ENCODE measurements around the gene COL28A1.
"Not testable (repeated sequence)": the region's sequence is repeated elsewhere in the genome, so short reads cannot be mapped to it uniquely, and the experiment has no call there.

The COL28A1 gene

GRCh38 chr7:7535691-7536090, at the start of gene COL28A1:
Gene COL28A1, minus strand, starts transcription at chr7:7535873. Its CDS starts 2,998 bp downstream, at chr7:7532875.
- no peak for DNase-seq

DNA sequence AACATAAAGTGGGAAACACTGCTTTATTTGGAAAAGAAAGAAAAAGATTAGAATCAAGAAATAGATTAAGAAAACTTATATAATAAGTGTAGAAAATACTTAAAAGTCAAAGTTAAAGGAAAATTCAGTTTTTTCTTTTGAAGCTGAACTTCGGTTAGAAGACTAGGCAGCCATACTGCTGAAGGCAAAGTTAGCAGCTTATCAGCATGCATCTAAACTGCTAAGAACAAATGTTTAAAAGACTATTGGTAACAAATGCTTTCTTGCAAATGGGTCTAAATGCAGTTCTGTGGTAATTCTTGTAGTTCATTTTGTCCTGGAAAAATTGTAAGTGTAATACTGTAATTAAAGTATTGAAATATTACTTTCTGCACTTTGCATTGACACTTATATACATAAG, 49.0 kb upstream of the COL28A1 start:
- DNase-seq, result no peak

GRCh38 chr7:7583731-7584130, 48.1 kb upstream of the COL28A1 start:
- DNase-seq, result no peak

GRCh38 chr7:7582596-7582995, 46.9 kb upstream of the COL28A1 start:
- no peak for DNase-seq

GRCh38 chr7:7581531-7582179, 46.0 kb upstream of the COL28A1 start:
- DNase-seq, result no peak

GRCh38 chr7:7579638-7580037, 44.0 kb upstream of the COL28A1 start:
- DNase-seq, result no peak

DNA sequence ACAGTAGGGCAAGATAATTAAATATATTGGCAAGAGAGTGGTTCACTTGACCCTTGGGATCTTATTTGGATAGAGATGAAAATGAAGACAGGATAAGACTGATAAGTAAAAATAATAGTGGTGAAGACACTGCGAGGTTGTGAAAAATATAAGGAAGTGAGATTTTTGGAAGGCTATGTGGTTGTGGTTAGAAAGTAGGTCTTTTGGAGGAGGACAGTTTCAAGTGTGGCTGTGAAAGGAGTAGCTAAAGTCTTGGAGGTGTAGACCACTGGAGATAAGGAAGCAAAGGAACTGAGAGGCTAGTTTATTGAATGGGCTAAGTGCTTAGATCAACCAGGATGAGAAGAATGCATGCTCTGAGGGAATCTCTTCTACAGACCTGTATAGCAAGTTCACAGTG, 42.2 kb upstream of the COL28A1 start:
- DNase-seq, result no peak

DNA sequence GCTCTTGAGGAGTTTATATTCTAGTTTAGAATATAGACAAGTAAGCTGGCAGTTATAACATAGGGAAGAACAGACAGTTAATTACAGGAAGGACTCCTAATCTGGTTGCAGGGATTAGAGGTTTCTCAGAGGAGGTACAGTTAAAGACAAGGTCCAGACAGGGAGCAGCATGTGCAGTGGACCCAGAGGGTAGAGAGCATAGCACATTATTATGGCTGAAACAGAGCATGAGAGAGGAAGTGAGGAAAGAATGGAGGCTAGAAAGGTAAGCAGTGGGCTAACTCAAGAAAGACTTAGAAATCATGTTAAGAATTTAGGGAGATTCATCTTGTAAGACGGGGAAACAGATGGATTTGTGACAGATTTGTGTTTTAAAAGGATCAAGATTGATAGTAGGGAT, 40.7 kb upstream of the COL28A1 start:
- DNase-seq, result no peak

DNA sequence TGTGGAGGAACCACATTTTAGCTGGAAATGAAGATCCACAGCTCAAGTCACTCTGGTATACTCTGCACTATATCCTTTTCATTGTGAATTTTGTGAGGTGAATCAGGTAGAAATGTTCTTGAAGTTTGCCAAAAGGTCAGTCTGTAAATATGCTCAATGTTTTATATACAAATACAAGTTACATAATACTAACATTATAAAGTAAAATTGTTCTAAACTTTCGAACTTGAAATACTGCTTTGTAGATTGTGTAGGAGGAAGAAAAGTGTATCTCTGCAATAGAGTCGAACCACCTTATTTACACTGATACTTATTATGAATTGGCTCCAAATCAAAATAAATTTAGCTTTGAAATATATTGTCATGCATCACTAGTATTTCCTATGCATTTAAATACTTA, 38.0 kb upstream of the COL28A1 start:
- no peak for DNase-seq

DNA sequence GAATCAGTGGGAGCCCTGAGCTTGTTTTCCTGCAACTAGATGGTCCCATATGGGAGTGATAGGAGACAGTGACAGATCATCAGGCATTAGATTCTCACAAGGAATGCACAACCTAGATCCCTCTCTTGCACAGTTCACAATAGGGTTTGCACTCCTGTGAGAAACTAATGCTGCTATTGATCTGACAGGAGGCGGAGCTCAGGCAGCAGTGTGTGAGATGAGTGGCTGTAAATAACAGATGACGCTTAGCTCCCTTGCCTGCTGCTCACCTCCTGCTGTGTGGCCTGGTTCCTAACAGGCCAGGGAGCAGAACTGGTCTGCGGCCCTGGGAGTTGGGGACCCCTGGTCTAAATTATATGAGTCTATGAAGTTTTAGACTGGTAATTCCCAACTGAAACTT, 34.9 kb upstream of the COL28A1 start:
- no peak for DNase-seq

- DNase-seq, result no peak
These were observed 33.9 kb upstream of the COL28A1 start for GRCh38 chr7:7569615-7570014.

GRCh38 chr7:7569081-7569527, 33.4 kb upstream of the COL28A1 start:
- no peak for DNase-seq

DNA sequence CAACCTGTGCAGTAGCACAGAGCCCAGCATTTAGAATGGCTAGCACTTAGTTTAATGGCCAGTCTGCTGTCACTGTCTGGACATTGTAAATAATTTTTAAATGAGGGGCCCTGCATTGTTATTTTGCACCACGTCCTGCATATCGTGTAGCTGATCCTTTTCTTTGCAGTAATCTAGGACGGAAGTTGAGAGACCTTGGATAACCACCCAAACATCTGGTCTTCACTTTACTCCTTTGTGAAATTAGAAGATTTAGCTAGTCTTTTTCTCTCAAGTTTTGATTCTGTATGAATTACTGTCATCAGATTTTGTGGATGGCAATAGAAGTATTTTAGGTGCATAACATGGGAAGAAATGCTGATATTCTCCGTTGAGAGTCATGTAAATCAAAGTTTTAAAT, 32.9 kb upstream of the COL28A1 start:
- no peak for DNase-seq

GRCh38 chr7:7567898-7568531, 32.3 kb upstream of the COL28A1 start:
- no peak for DNase-seq

- DNase-seq, result peak; percentile 63
These were observed 31.3 kb upstream of the COL28A1 start, which contains the start of gene MIOS for GRCh38 chr7:7566651-7567611. Gene MIOS, plus strand, starts transcription at chr7:7566884. Its CDS starts 5,592 bp downstream, at chr7:7572476.

DNA sequence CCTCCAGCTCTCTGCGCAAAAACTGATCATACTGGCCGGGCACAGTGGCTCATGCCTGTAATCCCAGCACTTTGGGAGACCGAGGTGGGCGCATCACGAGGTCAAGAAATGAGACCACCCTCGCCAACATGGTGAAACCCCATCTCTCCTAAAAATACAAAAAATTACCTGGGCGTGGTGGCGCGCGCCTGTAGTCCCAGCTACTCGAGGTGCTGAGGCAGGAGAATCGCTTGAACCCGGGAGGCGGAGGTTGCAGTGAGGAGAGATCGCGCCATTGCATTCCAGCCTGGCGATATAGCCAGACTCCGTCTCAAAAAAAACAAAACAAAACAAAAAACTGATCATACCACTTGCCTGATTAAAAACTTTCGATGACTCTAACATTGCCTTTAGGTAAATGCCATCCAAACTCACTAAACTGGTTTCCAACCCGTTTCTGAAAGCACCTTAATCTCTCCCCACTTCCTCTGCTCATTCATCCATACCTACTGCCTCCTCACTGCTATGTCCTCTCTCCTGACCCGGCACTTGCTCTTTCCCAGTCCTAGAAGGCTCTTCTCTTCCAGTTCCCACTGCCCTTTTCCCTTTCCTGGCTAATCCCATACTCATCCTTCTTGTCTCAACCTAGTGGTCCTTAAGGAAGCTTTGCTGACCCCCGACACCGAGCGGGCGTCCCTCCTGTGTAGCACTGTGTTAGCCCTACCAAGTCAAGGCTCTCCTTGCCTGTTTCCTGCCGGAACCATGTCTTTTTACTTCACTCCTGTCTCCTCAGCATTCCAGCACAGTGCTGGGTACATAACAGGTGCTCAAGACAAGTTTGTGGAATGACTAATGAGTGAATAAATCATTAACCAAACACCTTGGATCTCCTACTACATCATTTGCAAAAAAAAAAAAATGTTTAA, 30.3 kb upstream of the COL28A1 start:
- no peak for DNase-seq

GRCh38 chr7:7565018-7565680, 29.5 kb upstream of the COL28A1 start:
- DNase-seq, result no peak

DNA sequence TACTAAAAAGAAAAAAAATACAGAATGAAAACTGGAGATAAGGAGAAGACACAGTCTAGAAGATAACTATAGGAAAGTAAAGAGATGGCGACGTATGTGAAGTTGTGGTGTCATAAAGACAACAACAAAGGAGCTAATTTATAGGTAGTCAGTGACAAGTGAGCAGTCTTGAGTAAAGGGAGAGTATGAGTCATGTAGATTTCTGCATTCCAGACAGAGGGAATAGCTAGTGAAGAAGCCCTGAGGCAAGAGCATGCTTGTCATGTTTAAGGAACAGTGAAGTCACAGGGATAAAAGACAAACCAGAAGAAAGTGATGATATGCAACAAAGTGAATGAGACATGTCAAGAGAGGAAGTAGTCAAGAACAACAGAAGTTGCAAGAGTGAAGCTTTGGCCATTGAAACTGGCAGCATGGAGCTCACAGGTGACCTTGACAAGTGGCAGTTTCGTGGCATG, 28.7 kb upstream of the COL28A1 start:
- no peak for DNase-seq

DNA sequence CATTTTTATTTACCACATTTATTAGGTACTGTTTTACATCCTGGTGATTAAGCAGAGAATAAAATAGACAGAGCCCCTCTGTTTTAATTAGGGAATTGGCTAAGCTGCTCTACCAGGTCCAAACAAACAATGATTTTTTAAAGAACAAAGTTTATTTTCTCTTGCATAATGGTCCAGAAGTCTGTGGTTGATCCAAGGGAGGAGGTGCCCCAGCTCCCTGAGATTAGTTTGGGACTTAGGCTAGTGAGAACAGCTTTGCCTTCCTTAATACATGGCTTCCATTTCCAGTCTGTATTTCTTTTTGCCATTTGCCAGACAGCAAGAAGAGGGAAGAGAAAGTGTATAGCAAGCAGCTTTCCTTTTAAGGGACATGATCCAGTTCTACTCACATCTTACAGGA, 28.1 kb upstream of the COL28A1 start:
- no peak for DNase-seq

DNA sequence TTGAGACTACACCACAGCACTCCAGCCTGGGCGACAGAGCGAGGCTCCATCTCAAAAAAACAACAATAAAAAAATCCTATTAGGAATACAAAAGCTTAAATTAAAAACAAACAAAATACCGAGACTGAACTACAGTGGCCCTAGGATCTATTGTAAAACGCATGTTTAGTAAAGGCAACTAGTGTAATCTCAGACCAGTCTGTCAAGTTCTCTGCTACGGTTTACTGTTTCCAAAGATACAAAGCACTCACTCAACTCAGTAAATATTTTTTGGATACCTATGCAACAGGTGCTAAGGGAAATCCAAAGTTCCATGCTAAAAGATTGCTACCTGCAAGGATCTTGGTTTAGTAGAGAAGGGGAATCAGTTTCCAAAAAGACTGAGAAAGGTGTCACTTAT, 27.6 kb upstream of the COL28A1 start:
- DNase-seq, result no peak

GRCh38 chr7:7562736-7563135, 27.1 kb upstream of the COL28A1 start:
- DNase-seq, result no peak

- not testable (repeated sequence) for DNase-seq
These were observed 25.9 kb upstream of the COL28A1 start for GRCh38 chr7:7561591-7561990.
